Suprapubic skin (tissue), 4 donors: ENCODE results near the gene C16orf95. TPM values are rescaled to one million over a fixed set of nuclear protein-coding genes. Genes with fewer than 3 reads are reported as not detected.
"Not testable (repeated sequence)": the region's sequence is repeated elsewhere in the genome, so short reads cannot be mapped to it uniquely, and the experiment has no call there.

ENCODE experiments used
- DNase-seq, 2 donors: peaks; one replicate each; pipeline ENCODE4 v3.0.0-alpha.2; 2019; ENCODE audit warnings: low spot score in 2 of 2
- H3K27ac ChIP-seq: fragments of 200-600 bp; sonication (generic); one replicate; pipeline ENCODE4 v1.5.1; 2019
- H3K27me3 ChIP-seq: fragments of 200-600 bp; sonication (generic); one replicate; pipeline ENCODE4 v1.5.1; 2019
- H3K36me3 ChIP-seq: fragments of 200-600 bp; sonication (generic); one replicate; pipeline ENCODE4 v1.5.1; 2019
- H3K4me1 ChIP-seq: fragments of 200-600 bp; sonication (generic); one replicate; pipeline ENCODE4 v1.5.1; 2019
- H3K4me3 ChIP-seq: fragments of 200-600 bp; sonication (generic); one replicate; pipeline ENCODE4 v1.5.1; 2019; ENCODE audit warnings: mild to moderate bottlenecking
- H3K9me3 ChIP-seq: fragments of 200-600 bp; sonication (generic); one replicate; pipeline ENCODE4 v1.5.1; 2019
- CTCF ChIP-seq, 2 donors: fragments of 200-600 bp in 1 of 2; fragments of 450-650 bp in 1 of 2; sonication (generic) in 1 of 2; IDR thresholded peaks; one replicate each; pipeline ENCODE4 v1.5.1; 2016 to 2019; ENCODE audit warnings: antibody characterized with exemption in 2 of 2, mild to moderate bottlenecking in 1 of 2, moderate library complexity in 1 of 2
- EP300 ChIP-seq: sonication (generic); formaldehyde crosslinking; IDR thresholded peaks from one replicate; pipeline ENCODE4 v1.6.1; 2017; ENCODE audit warnings: antibody characterized with exemption
- POLR2A ChIP-seq, 2 donors: fragments of 450-650 bp; IDR thresholded peaks; one replicate each; pipeline ENCODE4 v1.6.1; 2017; ENCODE audit warnings: antibody characterized with exemption in 2 of 2, mild to moderate bottlenecking in 2 of 2, moderate library complexity in 2 of 2
- POLR2AphosphoS5 ChIP-seq, 3 donors: sonication (generic); formaldehyde crosslinking; IDR thresholded peaks; one replicate each; pipeline ENCODE4 v1.6.1; 2017; ENCODE audit warnings: antibody characterized with exemption in 3 of 3
- WGBS: methylation state at CpG from one replicate; pipeline ENCODE4 v1.1.5; 2018; 5-methylcytosine and 5-hydroxymethylcytosine counted together
- total RNA-seq, 4 donors: library from RNA; depleted of rRNA; stranded (reverse); fragments of >200 nt; gene quantifications; one replicate each; pipeline ENCODE4 v1.1.0, GENCODE V29; 2016

The C16orf95 gene
- total RNA-seq, 4 donors from 2014 or later, result 17.5 TPM; not detected in 3

GRCh38 chr16:87342504-87342903 lies 25.3 kb upstream of the C16orf95 start:
- peaks cover 14% of the 10 kb centered on the region for H3K4me1 ChIP-seq
- H3K27ac ChIP-seq, result no peak overlapping the region
- H3K27me3 ChIP-seq, result no peaks in the 10 kb centered on the region
- no peaks in the 10 kb centered on the region for H3K9me3 ChIP-seq
- TF ChIP-seq POLR2AphosphoS5 (IDR thresholded peaks at IDR 0.05) (no peak), POLR2A (IDR thresholded peaks at IDR 0.05) (no peak), CTCF (IDR thresholded peaks at IDR 0.05) (no peak), EP300 (no peak)
- H3K4me3 ChIP-seq, result no peak overlapping the region
- WGBS, result 90% methylated on average over 6 of the region's 20 CpGs
- DNase-seq, result no peak
- peaks cover 63% of the 10 kb centered on the region for H3K36me3 ChIP-seq

- DNase-seq, result no peak
- TF ChIP-seq POLR2AphosphoS5 (IDR thresholded peaks at IDR 0.05), result no peak
- TF ChIP-seq CTCF (IDR thresholded peaks at IDR 0.05), result no peak
- no peak for TF ChIP-seq POLR2A (IDR thresholded peaks at IDR 0.05)
- Histone ChIP-seq H3K4me1 (peaks cover 7% of the 10 kb centered on the region), H3K36me3 (peaks cover 60% of the 10 kb centered on the region), H3K9me3 (no peaks in the 10 kb centered on the region), H3K4me3 (no peak overlapping the region), H3K27ac (no peak overlapping the region), H3K27me3 (no peaks in the 10 kb centered on the region)
- WGBS, result 98% methylated on average over 5 of the region's 5 CpGs
Measured at GRCh38 chr16:87340198-87340597, 23.0 kb upstream of the C16orf95 start.

GRCh38 chr16:87339724-87340105 lies 22.5 kb upstream of the C16orf95 start:
- 96% methylated on average over 11 of the region's 11 CpGs for WGBS
- DNase-seq, result not testable (repeated sequence)
- H3K36me3 ChIP-seq, result peaks cover 65% of the 10 kb centered on the region

GRCh38 chr16:87339086-87339723 lies 22.0 kb upstream of the C16orf95 start:
- H3K27me3 ChIP-seq, result no peaks in the 10 kb centered on the region
- WGBS, result 90% methylated on average over 17 of the region's 17 CpGs
- H3K9me3 ChIP-seq, result no peaks in the 10 kb centered on the region
- no peak for DNase-seq
- H3K27ac ChIP-seq, result no peak overlapping the region
- peaks cover 68% of the 10 kb centered on the region for H3K36me3 ChIP-seq
- H3K4me1 ChIP-seq, result no peaks in the 10 kb centered on the region
- TF ChIP-seq CTCF (IDR thresholded peaks at IDR 0.05) (no peak), EP300 (no peak), POLR2A (IDR thresholded peaks at IDR 0.05) (no peak), POLR2AphosphoS5 (IDR thresholded peaks at IDR 0.05) (no peak)
- no peak overlapping the region for H3K4me3 ChIP-seq

More at GRCh38 chr16:87339724-87340105, 22.5 kb upstream of the C16orf95 start:
- H3K4me3 ChIP-seq, H3K9me3 ChIP-seq, H3K4me1 ChIP-seq, H3K27me3 ChIP-seq, H3K27ac ChIP-seq: not testable (repeated sequence)

- no peaks in the 10 kb centered on the region for H3K27me3 ChIP-seq
- DNase-seq, result no peak
- H3K27ac ChIP-seq, result no peak overlapping the region
- no peak overlapping the region for H3K4me3 ChIP-seq
- TF ChIP-seq POLR2AphosphoS5 (IDR thresholded peaks at IDR 0.05) (no peak), CTCF (IDR thresholded peaks at IDR 0.05) (no peak), EP300 (no peak), POLR2A (IDR thresholded peaks at IDR 0.05) (no peak)
- WGBS, result 94% methylated on average over 11 of the region's 18 CpGs
- no peaks in the 10 kb centered on the region for H3K4me1 ChIP-seq
- H3K36me3 ChIP-seq, result peaks cover 68% of the 10 kb centered on the region
- H3K9me3 ChIP-seq, result no peaks in the 10 kb centered on the region
Measured at GRCh38 chr16:87338155-87338765, 21.1 kb upstream of the C16orf95 start.
